HG03095 (cell line): ENCODE data around the gene ZPR1.
"Not testable (repeated sequence)": the region's sequence is repeated elsewhere in the genome, so short reads cannot be mapped to it uniquely, and the experiment has no call there.

Experiments
- ATAC-seq: cut with Tn5 transposase; IDR thresholded peaks from one replicate; pipeline ENCODE4 v1.9.1; 2021; ENCODE audit warnings: moderate library complexity; ENCODE audit not compliant: unreplicated experiment

The ZPR1 gene

GRCh38 chr11:116787786-116788486 lies at the start of gene ZPR1:
Gene ZPR1, minus strand, starts transcription at chr11:116788023. Its CDS starts 33 bp downstream, at chr11:116787990.
- ATAC-seq: peak; percentile 85

- no peak for ATAC-seq
Observed at GRCh38 chr11:116836632-116836991, 48.8 kb upstream of the ZPR1 start.

- ATAC-seq: peak; percentile 82
Observed at GRCh38 chr11:116835791-116836631, 48.2 kb upstream of the ZPR1 start.

- ATAC-seq: peak; percentile 21
Observed at GRCh38 chr11:116835042-116835772, 47.4 kb upstream of the ZPR1 start.

GRCh38 chr11:116834535-116835041 lies 46.8 kb upstream of the ZPR1 start:
- not testable (repeated sequence) for ATAC-seq

- no peak for ATAC-seq
Observed at GRCh38 chr11:116833816-116834534, 46.2 kb upstream of the ZPR1 start.

GRCh38 chr11:116833491-116833815 lies 45.6 kb upstream of the ZPR1 start:
- no peak for ATAC-seq

GRCh38 chr11:116832350-116833290 lies 44.8 kb upstream of the ZPR1 start:
- no peak for ATAC-seq

- no peak for ATAC-seq
Observed at GRCh38 chr11:116831790-116832349, 44.0 kb upstream of the ZPR1 start.

GRCh38 chr11:116830184-116830912 lies 42.5 kb upstream of the ZPR1 start:
- ATAC-seq: no peak

- no peak for ATAC-seq
Observed at GRCh38 chr11:116829525-116830183, 41.8 kb upstream of the ZPR1 start, which contains the start of gene APOC3. Gene APOC3, plus strand, starts transcription at chr11:116829907. Its CDS starts 676 bp downstream, at chr11:116830583.

GRCh38 chr11:116828632-116829524 lies 41.1 kb upstream of the ZPR1 start:
- no peak for ATAC-seq

GRCh38 chr11:116827461-116827860 lies 39.6 kb upstream of the ZPR1 start:
- no peak for ATAC-seq

GRCh38 chr11:116826751-116827431 lies 39.1 kb upstream of the ZPR1 start:
- ATAC-seq: no peak

GRCh38 chr11:116825854-116826750 lies 38.3 kb upstream of the ZPR1 start:
- no peak for ATAC-seq
